H1 (cell line): ENCODE measurements around the gene CAPN10. TPM values are rescaled to one million over a fixed set of nuclear protein-coding genes. Genes with fewer than 3 reads are reported as not detected.

Experiments
- CHD7 ChIP-seq: fragments of 300-600 bp; sonication (generic); IDR thresholded peaks from 2 replicates; pipeline ENCODE4 v1.7.1; 2012; ENCODE audit warnings: low read length, moderate library complexity, mild to moderate bottlenecking, inconsistent platforms; ENCODE audit not compliant: insufficient replicate concordance
- polyA plus RNA-seq, 7 experiments: library from polyadenylated mRNA; depleted of rRNA in 3 of 7; stranded (reverse) in 5 of 7; unstranded in 2 of 7; fragments of >200 nt in 5 of 7; fragments of 200-250 nt in 2 of 7; gene quantifications; 1 replicate in 5 of 7; 2 replicates in 1 of 7; 4 replicates in 1 of 7; pipeline versions ENCODE4 v1.2.1 to v1.2.3, GENCODE V29; 2011 to 2013; ENCODE audit warnings: missing spikeins in 2 of 7, mixed read lengths in 2 of 7
- total RNA-seq: library from RNA; stranded (reverse); fragmentation: NEBNext Ultra II Directional; extraction: Animal tissue kit (Norgen Biotek cat#: 25700); gene quantifications from 2 replicates; pipeline ENCODE4 v1.2.1, GENCODE V29; 2021

The CAPN10 gene
- total and polyA plus RNA-seq, 2 of the 8 experiments (the other 6 are each of a cell fraction or from before 2014, with no cell fraction given), result 30.7 to 39.8 TPM

DNA sequence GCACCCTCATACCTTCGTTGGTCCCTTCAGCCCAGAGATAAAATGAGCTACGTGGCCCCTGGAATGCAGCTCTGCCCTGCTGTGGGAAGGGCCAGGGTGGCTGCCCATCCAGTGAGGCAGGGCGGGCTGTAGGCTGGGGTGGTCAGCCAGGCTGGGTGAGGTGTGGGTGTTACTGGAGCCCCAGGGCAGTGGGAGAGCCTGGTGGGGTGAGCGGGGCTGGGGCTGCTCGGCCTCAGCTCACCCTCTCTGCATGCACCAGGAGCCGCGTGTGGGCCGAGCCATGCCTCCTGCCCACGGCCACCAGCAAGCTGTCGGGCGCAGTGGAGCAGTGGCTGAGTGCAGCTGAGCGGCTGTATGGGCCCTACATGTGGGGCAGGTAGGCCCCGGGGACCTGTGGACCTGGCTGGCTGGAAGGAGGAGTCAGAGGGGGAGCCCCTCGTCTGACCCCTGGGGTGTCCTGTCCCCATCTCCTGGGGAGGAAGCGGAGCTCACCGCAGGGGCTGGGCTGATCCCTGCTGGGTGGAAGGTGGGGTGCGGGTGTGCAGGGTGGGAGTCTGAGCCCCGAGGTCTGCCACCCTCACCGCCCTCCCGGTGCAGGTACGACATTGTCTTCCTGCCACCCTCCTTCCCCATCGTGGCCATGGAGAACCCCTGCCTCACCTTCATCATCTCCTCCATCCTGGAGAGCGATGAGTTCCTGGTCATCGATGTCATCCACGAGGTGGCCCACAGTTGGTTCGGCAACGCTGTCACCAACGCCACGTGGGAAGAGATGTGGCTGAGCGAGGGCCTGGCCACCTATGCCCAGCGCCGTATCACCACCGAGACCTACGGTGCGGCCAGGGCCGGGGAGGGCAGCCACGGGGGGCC is 12.8 kb upstream of the CAPN10 start (continued):
- TF ChIP-seq CHD7, result no peak
